GM21619 (cell line): Measurements from ENCODE around the gene ZPR1.
"Not testable (repeated sequence)": the region's sequence is repeated elsewhere in the genome, so short reads cannot be mapped to it uniquely, and the experiment has no call there.

Experiments
- ATAC-seq: cut with Tn5 transposase; IDR thresholded peaks from one replicate; pipeline ENCODE4 v1.9.1; 2021; ENCODE audit not compliant: unreplicated experiment

The ZPR1 gene

GRCh38 chr11:116787786-116788486 is at the start of gene ZPR1:
Gene ZPR1 (minus strand): TSS chr11:116788023. CDS start chr11:116787990, 33 bp downstream.
- peak; percentile 89 for ATAC-seq

GRCh38 chr11:116836632-116836991 is 48.8 kb upstream of the ZPR1 start:
- no peak for ATAC-seq

GRCh38 chr11:116835791-116836631 is 48.2 kb upstream of the ZPR1 start:
- peak; percentile 82 for ATAC-seq

- ATAC-seq = no peak
Observed at GRCh38 chr11:116835042-116835772, 47.4 kb upstream of the ZPR1 start.

GRCh38 chr11:116834535-116835041 is 46.8 kb upstream of the ZPR1 start:
- ATAC-seq = not testable (repeated sequence)

GRCh38 chr11:116833816-116834534 is 46.2 kb upstream of the ZPR1 start:
- ATAC-seq = no peak

- no peak for ATAC-seq
Observed at GRCh38 chr11:116833491-116833815, 45.6 kb upstream of the ZPR1 start.

GRCh38 chr11:116832350-116833290 is 44.8 kb upstream of the ZPR1 start:
- no peak for ATAC-seq

- no peak for ATAC-seq
Observed at GRCh38 chr11:116831790-116832349, 44.0 kb upstream of the ZPR1 start.

- ATAC-seq = no peak
Observed at GRCh38 chr11:116830184-116830912, 42.5 kb upstream of the ZPR1 start.

- ATAC-seq = no peak
Observed at GRCh38 chr11:116829525-116830183, 41.8 kb upstream of the ZPR1 start, which contains the start of gene APOC3. Gene APOC3 (plus strand): TSS chr11:116829907. CDS start chr11:116830583, 676 bp downstream.

- no peak for ATAC-seq
Observed at GRCh38 chr11:116828632-116829524, 41.1 kb upstream of the ZPR1 start.

GRCh38 chr11:116827461-116827860 is 39.6 kb upstream of the ZPR1 start:
- no peak for ATAC-seq

- no peak for ATAC-seq
Observed at GRCh38 chr11:116826751-116827431, 39.1 kb upstream of the ZPR1 start.

GRCh38 chr11:116825854-116826750 is 38.3 kb upstream of the ZPR1 start:
- ATAC-seq = no peak

- no peak for ATAC-seq
Observed at GRCh38 chr11:116825434-116825833, 37.6 kb upstream of the ZPR1 start.
